GM04504 (cell line): ENCODE data around the gene PCDHAC2.

Experiments
- DNase-seq: peaks from one replicate; pipeline ENCODE4 v3.0.0-alpha.2; 2012; ENCODE audit warnings: low read depth

PCDHAC2 gene

GRCh38 chr5:140986117-140986521, 19.8 kb downstream of the PCDHAC2 start:
- no peak for DNase-seq

- no peak for DNase-seq
These were observed 21.8 kb downstream of the PCDHAC2 start for GRCh38 chr5:140988100-140988499.

DNA sequence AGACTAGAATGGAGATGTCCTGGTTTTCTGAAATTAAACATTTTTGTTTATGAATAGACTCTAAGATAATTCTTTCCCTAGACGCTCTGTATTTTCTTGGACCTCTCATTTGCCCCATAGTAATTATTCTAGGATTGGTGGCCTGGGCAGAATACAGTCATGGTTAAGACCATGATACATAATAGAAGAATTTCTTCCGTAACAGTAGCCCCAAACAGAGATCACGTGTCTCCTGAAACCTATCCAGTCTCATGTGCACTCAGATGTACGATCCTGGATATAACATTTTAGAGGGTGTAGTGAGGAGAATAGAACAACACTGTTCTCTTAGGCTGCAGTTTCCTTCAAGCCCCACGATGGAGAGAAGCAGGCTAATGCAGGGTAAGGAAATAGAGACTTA, 22.3 kb downstream of the PCDHAC2 start:
- no peak for DNase-seq

DNA sequence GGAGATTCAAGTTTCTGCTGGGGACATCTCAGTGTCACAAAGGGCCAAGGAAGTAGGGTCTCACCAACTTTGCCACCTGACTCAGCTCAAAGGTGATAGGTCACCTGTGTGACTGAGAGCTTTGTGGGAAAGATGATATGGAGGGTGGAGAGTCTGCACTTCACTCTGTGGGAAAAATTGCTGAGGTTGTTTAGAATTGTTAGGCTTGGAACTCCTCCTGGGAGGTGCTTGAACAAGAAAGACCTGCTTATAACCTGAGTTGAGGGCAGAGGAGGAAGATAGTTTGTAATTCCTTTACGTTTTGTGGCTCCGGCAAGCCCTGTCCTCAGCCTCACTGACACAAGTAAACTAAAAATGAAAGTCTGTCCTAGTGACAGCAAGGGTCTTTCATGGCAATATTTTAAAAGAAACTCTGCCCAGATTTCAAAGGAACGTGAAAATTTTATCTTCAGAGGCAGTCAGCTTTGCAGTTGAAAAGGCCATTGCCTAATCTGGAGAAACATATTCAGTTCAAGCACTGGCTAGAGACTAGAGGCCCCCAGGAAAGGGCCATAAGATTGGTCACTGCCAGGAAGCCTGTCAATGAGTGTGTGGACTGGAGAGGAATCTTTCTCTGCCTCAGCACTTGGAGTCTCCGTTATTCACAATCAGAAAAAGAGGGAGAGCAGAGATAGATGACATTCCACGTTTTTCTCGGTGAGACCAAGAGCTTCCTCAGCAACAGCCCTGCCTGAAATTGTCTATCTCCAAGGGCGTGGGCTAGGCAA, 23.2 kb downstream of the PCDHAC2 start:
- DNase-seq, result no peak

GRCh38 chr5:140992828-140993227, 26.6 kb downstream of the PCDHAC2 start:
- DNase-seq, result no peak

DNA sequence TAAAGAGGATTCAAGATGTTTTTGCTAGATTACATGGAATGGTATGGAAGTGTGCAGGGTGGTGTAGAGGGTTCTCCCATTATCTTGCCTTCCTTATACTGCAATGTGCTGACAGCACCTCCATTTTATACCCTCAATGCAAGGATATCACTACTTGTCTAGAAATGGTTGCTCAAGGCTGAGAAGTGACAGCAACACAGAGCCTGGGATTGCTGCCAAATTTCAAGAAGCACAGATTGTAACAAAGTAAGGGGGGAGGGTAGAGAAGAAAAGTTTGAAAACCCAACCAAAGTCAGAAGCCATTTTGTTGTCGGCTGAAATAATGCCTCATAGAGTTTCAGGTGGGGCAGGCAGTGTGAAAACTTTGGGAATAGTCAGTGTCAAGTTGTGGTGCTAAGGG, 29.8 kb downstream of the PCDHAC2 start:
- no peak for DNase-seq

GRCh38 chr5:140998921-140999410, 32.7 kb downstream of the PCDHAC2 start:
- no peak for DNase-seq

GRCh38 chr5:141001446-141001843, 35.2 kb downstream of the PCDHAC2 start:
- DNase-seq, result no peak

DNA sequence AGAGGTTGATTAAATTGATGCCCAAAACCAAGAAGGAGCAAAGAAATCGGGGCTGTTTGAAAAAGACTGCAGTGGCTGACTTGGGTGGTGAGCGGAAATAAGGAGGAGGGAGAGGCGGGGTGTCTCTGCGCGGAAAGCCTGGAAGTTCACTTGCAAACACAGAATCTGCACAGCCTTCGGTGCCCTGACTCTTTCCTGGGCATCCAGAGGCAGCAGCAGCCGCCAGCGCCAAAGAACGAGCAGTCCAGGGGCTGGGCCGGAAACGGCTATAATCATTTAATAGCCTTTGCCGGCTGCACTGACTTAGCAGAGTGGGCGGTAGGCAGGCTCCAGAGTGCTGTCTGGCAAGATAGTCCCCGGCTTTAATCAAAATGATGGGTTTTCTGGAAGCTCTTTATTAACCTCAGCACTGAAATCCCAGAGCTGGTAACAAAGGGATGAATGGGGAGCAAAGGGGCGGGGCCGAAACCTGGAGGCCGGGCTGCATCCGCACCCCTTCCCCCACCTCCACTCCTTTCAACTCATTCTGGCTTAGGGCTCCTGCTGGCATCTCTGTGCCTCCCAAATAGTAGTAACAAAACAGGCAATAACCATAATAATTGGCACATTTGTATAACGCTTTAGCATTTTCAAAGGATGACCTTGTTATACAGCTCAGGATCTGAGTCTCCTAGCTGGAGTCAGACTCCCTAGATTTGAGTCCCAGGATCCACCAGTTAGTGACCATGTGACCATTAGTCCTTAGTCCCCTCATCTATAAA, 35.7 kb downstream of the PCDHAC2 start:
- DNase-seq, result no peak

DNA sequence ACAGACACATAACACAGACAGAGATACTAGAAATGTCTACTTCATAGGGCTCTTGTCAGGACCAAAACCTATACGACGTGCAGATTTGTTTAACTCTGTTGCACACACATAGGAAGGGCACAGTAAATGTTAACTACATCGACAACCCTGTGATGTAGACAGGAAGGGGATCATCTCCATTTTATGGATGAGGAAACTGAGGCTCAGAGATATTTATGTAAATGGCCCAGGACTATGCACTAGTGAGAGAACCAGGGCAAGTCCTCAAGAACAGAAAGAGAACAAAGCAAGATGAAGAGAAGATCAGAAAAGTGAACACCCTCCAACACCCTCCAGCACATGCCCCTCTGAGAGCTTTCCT, 36.3 kb downstream of the PCDHAC2 start:
- DNase-seq, result no peak

GRCh38 chr5:141003031-141003430, 36.8 kb downstream of the PCDHAC2 start:
- no peak for DNase-seq

DNA sequence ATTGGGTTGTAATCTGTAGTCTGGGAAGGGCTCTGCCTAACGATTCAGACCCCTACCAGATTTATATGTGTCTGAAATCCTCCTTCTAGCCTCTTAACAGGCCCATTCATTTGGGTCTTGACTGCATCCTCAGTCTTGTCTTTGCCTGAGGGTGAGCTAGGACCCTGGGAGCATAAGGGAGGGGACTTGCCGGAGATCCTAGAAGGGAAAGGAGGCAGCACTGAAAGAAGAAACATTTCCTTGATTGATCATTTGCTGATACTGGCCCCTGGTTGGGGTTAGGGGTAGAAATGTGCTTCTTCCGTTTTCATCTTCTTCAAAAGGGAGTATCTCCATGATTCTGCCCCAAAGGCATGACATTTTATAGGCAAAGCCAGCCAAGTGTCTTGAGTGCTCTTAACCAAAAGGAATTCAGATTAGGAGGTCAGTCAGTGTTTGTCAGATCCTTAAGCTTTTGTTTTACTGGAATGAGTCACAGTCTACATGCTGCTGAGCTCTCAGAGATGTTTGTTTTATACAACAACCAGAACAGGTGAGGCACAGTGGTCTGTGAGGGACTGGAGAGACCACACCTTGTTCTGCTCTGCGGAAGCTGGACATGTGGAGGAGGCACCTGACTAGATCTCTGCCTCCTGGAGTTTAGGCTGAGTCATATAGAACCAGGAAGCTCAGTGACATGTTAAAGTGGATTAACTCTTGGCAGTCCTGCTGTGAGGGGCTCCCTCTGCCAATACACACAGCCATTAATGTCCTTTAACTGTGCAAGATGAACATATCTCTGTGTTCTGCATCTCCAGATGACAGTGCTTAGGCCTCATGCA, 37.7 kb downstream of the PCDHAC2 start:
- DNase-seq, result no peak

- no peak for DNase-seq
These were observed 41.5 kb downstream of the PCDHAC2 start for GRCh38 chr5:141007791-141008190.

DNA sequence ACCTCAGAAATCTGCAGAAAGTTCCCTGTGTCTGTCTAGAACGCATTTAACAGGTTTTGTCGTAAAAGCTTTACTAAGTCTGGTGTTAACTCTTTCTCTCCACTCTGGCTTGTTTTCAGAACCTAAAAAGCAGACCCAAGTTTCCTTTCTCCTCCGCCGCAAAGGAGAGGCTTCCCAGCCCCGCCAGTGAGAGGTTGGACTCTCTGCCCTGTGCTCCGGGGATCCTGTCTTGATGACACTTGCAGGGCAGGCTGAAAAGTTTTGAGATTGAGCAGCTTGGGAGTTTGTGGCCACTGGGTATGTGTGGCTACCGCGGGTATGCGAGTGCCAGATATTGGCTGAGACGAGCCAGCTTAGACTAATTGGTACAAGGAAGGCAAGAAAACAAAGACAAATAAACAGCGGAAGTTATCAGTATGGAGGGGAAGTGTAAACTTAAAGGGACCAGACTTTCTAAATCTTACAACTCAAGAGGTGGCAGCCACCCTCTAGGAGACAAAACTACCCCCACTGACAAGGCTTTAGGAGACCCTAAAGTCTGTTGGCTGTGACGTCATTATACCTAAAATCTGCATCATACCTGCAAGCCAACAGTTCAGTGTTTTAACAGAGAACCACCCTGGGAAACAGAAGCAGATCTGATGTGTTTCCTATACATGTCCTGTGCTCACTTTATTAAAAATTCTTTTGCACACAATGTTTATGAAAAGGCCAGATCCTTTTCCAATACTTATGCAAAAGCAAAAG, 43.9 kb downstream of the PCDHAC2 start:
- no peak for DNase-seq

DNA sequence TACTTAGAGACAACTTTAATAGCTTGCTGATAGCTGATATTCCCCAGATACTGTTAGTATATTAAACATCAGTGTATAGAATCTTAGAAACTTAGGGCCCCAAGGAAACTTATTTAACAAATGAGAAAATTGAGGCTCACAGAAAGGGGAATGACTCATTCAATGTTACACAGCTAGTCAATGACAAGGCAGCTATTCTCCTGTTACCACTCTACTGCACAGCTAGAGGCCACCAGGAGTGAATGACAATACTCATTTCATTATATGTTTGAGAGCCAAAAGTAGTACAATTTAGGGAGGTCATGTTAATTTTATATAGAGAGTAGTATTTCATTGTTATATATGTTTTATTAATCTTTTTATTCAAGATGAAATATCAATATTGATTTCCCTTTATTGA, 51.7 kb downstream of the PCDHAC2 start:
- no peak for DNase-seq
